Keratinocyte (primary cell): ENCODE results near the gene TMCO4.

ENCODE experiments used
- EZH2 ChIP-seq: IDR thresholded peaks from one replicate; pipeline ENCODE4 v1.6.1; 2012; ENCODE audit warnings: inconsistent platforms, mild to moderate bottlenecking, low read length, moderate library complexity
- TF ChIP-seq, protein P1 (sequence below), 3 experiments: IDR thresholded peaks in 1 of 3; conservative IDR thresholded peaks in 1 of 3; optimal IDR thresholded peaks in 1 of 3; 2 replicates in 2 of 3; 3 replicates in 1 of 3; pipeline versions ENCODE3 to v1.5.1; 2011; ENCODE audit warnings: low read length in 3 of 3, mild to moderate bottlenecking in 3 of 3, moderate library complexity in 2 of 3, control low read depth in 1 of 3, inconsistent platforms in 1 of 3; ENCODE audit not compliant: insufficient read depth in 2 of 3; ENCODE audit errors: extremely low read depth in 1 of 3

DNA sequence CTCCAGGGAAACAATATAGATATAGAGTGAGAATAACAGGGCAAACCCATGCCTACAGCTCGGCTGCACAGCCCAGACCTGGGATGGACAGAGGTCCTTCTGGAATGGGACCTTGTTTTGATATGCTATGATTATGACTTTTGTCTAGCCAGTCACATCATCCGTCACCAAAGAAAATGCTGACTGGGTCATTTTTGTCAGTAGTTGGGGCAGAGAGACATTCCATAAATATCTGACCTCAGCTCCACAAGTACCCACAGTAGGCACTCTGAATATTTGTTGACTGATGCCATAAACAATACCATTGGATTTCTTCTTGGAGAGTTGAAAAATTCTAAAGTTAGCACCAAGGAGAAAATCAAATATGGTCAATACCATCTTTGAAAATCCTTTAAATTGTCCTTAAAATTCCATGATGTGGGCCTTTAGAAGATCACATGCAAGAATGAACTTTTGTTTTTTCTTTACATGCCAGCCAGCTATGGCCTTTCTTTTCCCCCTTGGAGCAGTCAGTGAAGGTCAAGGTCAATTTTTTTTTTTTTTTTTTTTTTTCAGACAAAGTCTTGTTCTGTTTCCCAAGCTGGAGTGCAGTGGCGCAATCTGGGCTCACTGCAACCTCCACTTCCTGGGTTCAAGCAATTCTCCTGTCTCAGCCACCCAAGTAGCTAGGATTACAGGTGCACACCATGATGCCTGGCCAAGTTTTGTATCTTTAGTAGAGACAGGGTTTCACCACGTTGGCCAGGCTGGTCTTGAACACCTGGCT is 7.3 kb downstream of the TMCO4 start:
- TF ChIP-seq, protein P1, sequence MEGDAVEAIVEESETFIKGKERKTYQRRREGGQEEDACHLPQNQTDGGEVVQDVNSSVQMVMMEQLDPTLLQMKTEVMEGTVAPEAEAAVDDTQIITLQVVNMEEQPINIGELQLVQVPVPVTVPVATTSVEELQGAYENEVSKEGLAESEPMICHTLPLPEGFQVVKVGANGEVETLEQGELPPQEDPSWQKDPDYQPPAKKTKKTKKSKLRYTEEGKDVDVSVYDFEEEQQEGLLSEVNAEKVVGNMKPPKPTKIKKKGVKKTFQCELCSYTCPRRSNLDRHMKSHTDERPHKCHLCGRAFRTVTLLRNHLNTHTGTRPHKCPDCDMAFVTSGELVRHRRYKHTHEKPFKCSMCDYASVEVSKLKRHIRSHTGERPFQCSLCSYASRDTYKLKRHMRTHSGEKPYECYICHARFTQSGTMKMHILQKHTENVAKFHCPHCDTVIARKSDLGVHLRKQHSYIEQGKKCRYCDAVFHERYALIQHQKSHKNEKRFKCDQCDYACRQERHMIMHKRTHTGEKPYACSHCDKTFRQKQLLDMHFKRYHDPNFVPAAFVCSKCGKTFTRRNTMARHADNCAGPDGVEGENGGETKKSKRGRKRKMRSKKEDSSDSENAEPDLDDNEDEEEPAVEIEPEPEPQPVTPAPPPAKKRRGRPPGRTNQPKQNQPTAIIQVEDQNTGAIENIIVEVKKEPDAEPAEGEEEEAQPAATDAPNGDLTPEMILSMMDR (optimal IDR thresholded peaks at IDR 0.05 in 1 of 3, IDR thresholded peaks at IDR 0.05 in 1 of 3, conservative IDR thresholded peaks at IDR 0.05 in 1 of 3; ENCODE audit: extremely low read depth in 1 of 3, insufficient read depth in 2 of 3, low read length in 3 of 3) = no peak
- no peak for TF ChIP-seq EZH2
